Activated CD8-positive, alpha-beta memory T cell treated with anti-CD3 and anti-CD28 coated beads for 48 hours (primary cell): ENCODE measurements around the gene RHOC.

Experiments used
- DNase-seq, 3 experiments: peaks; one replicate each; pipeline ENCODE4 v3.0.0-alpha.2; 2020; ENCODE audit warnings: low read depth in 2 of 3, low spot score in 2 of 3

RHOC gene

GRCh38 chr1:112717263-112717873 lies 10.4 kb upstream of the RHOC start:
- DNase-seq, result no peak

- DNase-seq, result peak in 2 of 3 experiments; percentile 58 to 70
These were observed 9.3 kb upstream of the RHOC start for GRCh38 chr1:112716133-112716720.

GRCh38 chr1:112715264-112716053 lies 8.5 kb upstream of the RHOC start, which contains the start of gene PPM1J:
TSS of gene PPM1J (minus strand) at chr1:112715332. CDS start at chr1:112715301, 31 bp downstream.
- DNase-seq, result peak; percentile 90 to 94 (median 93)

- DNase-seq, result peak in 1 of 3 experiments; percentile 24
These were observed 7.7 kb upstream of the RHOC start for GRCh38 chr1:112714313-112715263.

GRCh38 chr1:112713466-112714312 lies 6.8 kb upstream of the RHOC start:
- no peak for DNase-seq

- DNase-seq, result no peak
These were observed 5.8 kb upstream of the RHOC start for GRCh38 chr1:112712701-112713128.

GRCh38 chr1:112712191-112712590 lies 5.3 kb upstream of the RHOC start:
- no peak for DNase-seq

- no peak for DNase-seq
These were observed 4.7 kb upstream of the RHOC start for GRCh38 chr1:112711670-112712069.

GRCh38 chr1:112711041-112711440 lies 4.1 kb upstream of the RHOC start:
- DNase-seq, result no peak

- DNase-seq, result no peak
These were observed 3.7 kb upstream of the RHOC start for GRCh38 chr1:112710586-112710985.

GRCh38 chr1:112710159-112710558 lies 3.2 kb upstream of the RHOC start:
- no peak for DNase-seq

GRCh38 chr1:112708489-112708888 lies 1.6 kb upstream of the RHOC start:
- no peak for DNase-seq

- DNase-seq, result no peak
These were observed 1.1 kb upstream of the RHOC start for GRCh38 chr1:112708002-112708448.

GRCh38 chr1:112707221-112708001 lies 484 bp upstream of the RHOC start:
- DNase-seq, result peak in 2 of 3 experiments; percentile 43 to 49

- peak in 2 of 3 experiments; percentile 22 to 25 for DNase-seq
These were observed 1.8 kb downstream of the RHOC start for GRCh38 chr1:112704934-112705627.

- DNase-seq, result no peak
These were observed 2.5 kb downstream of the RHOC start for GRCh38 chr1:112704391-112704933.

GRCh38 chr1:112703706-112704105 lies 3.2 kb downstream of the RHOC start:
- no peak for DNase-seq
